Forelimb muscle (tissue), 1 donor: Measurements from ENCODE around the gene DDI2. TPM values are rescaled to one million over a fixed set of nuclear protein-coding genes. Genes with fewer than 3 reads are reported as not detected.
"Not testable (repeated sequence)": the region's sequence is repeated elsewhere in the genome, so short reads cannot be mapped to it uniquely, and the experiment has no call there.

Source experiments
- DNase-seq: peaks from one replicate; pipeline ENCODE4 v3.0.0-alpha.2; 2013; ENCODE audit warnings: low read depth
- polyA plus RNA-seq: library from polyadenylated mRNA; unstranded; fragments of 120-200 nt; gene quantifications from one replicate; pipeline ENCODE4 v1.2.1, GENCODE V29; 2013; ENCODE audit not compliant: insufficient read length

DDI2 gene
- polyA plus RNA-seq, 1 donor = 21.0 TPM

DNA sequence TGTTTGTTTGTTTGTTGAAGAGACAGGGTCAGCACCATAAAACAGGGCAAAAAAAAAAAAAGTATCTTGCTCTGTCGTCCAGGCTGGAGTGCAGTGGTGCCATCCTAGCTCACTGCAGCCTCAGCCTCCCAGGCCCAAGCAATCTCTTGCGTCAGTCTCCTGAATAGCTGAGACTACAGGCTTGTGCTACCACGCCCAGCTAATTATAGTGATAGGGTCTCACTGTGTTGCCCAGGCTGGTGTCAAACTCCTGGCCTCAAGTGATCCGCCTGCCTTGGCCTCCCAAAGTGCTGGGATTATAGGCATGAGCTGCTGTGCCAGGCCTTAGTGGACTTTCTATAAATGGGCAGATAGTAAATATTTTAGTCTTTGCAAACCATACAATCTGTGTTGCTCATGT, 19.2 kb downstream of the DDI2 start:
- no peak for DNase-seq

DNA sequence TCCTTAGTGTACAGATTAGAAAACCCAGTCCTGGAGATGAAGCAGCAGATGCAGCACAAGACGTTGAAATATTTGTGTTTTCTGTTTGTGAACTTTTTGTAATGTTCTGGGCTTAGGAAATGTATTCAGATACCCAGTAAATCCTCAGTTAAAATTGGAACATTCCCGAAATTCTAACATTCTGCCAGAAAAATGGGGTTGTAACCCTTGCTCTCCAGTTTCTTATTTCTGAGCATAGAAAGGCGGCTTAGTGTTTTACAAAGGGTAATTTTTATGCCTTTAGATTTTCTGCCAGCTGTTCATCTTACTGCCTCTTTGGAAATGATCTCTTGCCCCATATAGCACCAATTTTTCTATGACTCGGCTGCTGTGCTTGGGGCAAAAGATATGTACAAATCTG, 20.6 kb downstream of the DDI2 start:
- DNase-seq = no peak

DNA sequence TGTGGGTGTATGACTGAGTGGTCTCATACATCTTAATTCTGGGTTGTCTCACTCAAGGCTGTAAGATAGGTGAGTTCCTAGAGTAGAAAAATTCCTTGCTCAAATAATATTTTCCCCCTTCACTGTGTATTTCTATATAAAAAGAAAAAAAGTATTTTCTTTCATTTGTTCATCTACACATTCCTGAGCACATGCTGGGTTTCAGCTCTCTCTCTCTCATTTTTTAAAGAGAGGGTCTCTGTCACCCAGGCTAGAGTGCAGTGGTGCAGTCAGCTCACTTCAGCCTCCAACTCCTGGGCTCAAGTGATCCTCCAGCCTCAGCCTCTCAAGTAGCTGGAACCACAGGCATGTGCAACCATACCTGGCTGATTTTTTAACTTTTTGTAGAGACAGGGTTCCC, 22.0 kb downstream of the DDI2 start:
- no peak for DNase-seq

DNA sequence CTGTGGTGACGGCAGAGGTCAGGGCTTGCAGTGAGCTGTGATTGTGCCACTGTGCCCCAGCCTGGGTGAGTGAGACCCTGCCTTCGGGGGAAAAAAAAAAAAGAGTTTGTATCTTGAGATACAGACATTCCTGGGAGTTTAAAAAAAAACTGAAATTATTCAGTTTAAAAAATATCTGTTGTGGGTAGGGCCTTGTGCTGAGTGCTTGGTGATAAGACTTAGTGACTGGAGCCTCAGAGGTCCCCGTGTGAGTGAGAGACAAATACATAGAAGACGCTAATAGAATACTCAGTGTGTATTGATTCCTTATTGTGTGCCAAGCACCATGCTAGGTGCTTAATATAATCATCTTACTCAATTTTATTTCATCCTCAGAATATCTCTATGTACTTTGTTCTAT, 22.7 kb downstream of the DDI2 start:
- no peak for DNase-seq

DNA sequence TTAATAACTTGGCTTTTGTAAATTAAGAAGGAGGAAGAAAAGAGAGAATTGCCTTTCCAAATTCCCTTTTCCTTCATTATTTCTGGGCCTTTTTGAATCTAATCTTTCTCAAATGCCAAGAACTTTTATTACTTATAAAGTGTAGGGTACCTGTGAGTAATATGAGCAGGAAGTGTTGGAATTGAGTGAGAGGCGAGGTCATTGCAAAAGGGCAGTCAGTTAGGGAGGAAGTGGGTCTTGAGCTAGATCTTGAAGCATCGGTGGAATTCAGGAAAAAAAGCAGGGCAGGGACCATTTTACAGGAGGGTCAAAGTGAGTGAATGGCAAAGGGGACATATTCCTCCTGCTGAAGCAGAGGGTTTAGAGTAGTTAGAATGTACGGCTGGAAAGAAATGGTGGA, 23.4 kb downstream of the DDI2 start:
- no peak for DNase-seq

DNA sequence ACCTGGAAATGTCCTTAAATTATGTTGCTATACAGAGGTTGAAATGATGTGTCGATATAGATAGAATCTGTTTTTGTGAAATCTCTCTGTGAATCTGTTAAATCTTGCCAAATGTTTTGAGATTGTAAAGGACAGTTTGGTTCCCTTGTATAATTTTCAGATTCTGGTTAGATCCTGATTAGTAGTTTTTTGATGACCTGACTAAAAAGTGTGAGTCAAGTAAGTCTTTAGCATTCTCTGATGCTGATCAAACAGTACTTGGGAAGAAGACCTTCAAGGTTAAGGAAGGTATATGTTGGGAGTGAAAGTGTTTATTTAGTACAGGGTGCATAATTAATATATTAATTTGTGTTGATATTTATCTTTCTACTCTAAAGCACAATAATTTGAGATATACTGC, 32.7 kb downstream of the DDI2 start:
- no peak for DNase-seq

DNA sequence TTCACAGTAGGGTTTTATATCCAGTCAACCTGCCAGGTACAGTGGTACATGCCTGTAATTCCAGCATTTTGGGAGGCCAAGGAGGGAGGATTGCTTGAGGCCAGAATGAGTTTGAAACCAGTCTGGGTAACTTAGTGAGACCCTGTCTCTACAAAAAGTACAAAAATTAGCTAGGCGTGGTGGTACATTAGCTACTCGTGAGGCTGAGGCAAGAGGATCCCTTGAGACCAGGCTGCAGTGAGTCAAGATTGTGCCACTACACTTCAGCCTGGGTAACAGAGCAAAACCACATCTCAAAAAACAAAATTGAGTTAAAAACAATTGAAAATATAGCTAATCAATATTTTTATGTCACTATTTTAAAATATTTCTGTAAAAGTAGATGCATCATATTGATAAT, 33.2 kb downstream of the DDI2 start:
- no peak for DNase-seq

DNA sequence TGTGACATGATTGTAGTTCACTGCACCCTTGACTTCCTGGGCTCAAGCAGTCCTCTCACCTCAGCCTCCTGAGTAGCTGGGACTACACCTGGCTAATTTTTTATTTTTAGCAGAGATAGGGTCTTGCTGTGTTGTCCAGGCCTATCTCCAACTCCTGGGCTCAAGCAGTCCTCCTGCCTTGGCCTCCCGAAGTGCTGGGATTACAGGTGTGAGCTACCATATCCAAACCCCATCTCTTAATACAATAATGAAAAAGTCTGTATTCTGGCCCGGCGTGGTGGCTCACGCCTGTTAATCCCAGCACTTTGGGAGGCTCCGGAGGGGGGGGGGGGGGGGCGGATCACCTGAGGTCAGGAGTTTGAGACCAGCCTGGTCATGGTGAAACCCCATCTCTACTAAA, 34.9 kb downstream of the DDI2 start:
- DNase-seq = not testable (repeated sequence)

DNA sequence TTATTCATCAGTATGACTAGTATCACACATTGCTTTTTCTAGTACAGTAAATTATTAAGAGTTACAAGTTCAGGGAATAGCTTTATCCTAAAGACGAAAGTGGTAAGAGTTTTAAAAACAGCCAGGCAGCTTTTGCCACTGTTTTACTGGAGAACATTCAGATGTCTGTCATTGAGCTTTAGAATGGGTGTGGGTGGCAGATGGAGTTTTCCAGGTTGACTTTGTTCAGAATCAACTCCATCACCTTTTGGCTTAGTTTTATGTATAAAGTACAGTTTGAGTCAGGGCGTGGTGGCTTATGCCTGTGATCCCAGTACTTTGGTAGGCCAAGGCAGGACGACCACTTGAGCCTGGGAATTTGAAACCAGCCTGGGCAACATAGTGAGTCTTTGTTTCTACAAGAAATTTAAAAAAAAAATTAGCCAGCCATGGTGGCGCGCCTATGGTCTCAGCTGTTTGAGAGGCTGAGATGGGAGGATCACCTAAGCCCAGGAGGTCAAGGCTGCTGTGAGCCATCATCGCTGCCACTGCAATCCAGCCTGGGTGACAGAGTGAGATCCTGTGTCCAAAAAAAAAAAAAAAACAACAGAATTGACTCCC, 36.9 kb downstream of the DDI2 start:
- no peak for DNase-seq

DNA sequence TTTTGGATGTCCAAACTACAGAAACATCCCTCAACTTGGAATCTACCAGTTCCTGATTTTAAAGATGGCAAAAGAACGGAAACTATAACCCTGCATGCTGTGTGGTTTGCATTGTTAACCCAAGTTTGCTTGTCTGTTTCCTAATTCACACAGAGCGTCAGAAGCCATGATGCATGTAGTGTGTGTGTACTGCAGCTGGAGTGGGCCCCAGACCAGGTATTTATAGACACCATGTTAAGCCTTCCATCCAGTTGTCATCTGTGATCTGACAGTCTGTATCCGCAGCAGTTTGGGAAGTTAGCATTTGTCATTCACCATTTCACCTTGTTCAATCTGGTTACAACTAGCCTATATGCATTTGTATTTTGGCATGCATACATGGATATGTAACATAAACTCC, 39.2 kb downstream of the DDI2 start:
- no peak for DNase-seq

DNA sequence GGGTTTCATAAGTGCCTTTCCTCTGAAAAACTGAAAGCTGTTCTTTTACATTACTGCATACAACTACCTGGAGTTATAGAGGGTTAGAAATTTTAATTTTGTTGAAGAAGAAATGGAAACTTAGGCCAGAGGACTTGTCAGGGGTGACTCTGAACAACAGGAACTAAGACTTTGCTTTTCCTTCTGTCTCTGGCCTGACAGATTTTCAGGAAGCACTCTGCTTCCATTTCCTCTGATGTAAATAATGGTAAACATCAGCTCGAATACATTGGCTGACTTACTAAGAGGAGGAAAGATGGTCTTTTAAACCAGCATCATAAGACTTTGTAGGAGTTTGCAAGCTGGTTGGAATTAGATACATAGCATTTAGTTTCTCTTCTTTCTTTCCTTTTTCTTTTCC, 39.8 kb downstream of the DDI2 start:
- peak; percentile 13 for DNase-seq

DNA sequence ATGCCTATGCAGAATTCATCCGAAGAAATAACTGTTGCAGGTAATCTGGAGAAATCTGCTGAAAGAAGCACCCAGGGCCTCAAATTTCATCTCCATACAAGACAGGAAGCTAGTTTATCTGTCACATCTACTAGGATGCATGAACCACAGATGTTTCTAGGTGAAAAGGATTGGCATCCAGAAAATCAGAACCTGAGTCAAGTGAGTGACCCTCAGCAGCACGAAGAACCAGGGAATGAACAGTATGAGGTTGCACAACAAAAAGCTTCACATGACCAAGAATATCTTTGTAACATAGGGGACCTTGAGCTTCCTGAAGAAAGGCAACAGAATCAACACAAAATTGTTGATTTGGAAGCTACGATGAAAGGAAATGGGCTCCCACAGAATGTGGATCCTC, 42.9 kb downstream of the DDI2 start:
- no peak for DNase-seq

DNA sequence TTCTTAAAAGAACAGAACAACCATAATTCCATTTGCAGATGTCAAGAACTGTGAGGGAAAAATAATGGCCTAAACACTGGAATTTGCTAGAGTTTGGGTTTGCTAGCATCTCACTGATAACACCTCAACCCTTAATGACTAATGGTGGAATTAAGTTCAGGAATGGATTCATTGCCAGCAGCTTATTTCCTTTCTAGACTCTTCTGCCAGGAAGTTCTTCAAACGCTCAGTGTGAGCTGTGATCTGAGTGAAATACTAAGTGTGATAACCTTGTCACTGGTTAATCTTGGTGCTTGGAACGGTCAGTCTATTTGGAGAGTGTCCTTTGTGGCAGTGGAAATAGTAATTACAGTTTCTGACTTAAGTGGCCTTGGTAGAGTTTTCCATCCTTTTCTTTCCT, 45.2 kb downstream of the DDI2 start:
- no peak for DNase-seq

DNA sequence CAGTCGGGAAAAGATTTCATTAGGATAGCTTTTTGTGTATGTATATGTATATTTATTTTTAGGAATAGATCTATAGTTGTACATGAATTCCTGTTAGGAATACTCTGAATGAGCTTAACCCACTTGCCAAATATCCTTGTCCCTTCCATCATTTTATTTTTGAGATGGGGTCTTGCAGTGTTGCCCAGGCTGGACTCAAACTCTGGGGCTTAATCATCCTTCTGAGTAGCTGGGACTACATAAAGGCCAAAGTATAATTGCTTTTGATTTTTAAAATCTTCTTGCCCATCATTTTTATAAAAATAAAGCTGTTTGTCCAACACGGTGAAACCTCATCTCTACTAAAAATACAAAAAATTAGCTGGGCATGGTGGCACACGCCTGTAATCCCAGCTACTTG, 46.7 kb downstream of the DDI2 start:
- DNase-seq = no peak

DNA sequence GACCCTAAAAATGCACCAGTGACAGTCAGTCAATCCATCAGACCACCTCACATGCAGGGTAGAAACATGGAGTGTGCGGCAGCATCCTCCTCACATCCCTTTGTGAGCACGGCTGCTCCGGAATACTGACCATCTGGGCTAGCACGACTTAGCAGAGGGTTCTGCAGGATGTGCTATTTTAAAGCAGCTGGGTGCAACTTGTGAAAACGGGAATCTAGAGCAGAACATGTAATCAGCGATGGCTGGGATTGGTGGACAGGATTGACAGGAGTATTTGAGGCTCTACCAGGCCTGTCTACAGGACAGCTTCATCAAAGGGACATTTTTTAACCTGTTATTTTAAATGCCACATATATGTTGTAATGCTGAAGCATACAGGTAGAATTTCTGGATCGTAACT, 50.1 kb downstream of the DDI2 start:
- no peak for DNase-seq

DNA sequence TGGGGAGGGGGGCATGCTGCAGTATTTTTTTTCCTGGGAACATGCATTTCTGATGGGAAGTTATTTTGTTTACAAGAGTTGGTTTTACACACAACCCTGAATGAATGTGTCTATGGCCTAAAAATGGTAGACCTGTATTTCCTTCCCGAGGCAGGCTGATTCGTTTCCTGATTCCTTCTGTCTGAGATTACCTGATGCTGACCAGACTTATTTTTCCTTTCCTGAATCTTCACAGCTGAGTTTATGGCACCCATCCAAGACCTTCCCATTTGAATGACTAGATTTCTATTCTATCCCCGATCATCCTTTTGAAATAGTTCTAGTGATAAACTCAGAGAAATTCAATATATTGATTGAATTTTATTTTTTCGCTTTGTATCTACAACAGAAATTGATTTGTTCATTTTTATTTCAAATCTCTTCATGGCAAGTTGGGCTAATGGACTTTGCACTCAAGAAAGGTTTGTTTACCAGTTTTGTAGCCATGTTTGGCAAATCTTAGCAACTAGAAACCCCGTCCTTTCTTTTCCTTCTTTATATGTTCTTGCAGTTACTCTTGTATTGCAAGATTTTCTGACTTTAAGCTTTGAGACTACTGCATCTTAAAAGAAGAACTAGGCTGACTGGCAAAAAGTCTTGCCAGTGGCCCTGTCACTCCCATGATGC, 51.0 kb downstream of the DDI2 start:
- DNase-seq = no peak

DNA sequence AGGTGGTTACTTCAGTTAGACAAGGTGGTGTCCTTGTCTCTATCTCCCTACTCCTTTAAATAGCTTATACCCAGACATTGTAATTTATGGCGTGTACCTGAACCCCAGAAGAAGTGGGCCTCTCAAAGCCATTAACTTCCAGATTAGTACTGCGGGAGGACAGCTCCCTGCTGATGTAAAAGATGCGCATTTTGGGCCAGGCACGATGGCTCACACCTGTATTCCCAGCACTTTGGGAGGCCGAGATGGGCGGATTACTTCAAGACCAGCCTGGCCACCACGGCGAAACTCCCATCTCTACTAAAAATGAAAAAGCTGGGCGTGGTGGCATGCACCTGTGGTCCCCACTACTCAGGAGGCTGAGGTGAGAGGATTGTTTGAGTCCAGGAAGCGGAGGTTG, 51.8 kb downstream of the DDI2 start:
- DNase-seq = no peak

DNA sequence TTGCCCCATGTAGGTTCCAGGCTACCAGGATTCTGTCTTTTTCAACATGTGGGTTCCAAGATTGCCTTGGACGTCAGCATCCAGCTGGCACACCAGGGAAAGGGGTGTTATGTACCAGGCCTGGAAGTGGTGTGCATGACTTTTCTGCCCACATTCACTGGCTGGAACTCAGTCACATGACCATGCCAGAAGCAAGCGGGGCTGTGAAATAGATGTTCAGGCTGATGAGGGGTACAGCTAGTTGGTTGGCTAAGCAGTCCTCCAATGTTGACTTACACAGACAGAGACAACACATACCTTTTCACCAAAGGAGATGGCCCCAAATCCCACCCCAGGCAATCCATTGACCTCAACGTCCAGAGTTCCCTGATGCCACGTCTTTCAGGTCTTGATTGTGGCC, 52.6 kb downstream of the DDI2 start:
- no peak for DNase-seq

DNA sequence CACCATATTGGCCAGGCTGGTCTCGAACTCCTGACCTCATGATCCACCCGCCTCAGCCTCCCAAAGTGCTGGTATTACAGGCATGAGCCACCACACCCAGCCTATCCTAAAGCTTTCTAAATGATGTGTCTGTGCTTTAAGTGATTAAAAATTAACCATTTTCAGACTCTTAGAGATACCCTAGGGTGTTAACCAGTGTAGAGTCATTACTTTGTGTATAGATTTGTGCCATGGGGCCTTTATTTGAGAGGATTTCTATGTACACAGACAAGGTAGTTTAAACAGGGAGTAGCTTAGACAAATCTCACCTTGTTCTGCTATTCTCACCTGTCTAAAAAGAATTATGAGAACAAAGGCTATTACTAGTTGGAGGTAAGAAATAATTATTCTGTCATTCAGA, 54.2 kb downstream of the DDI2 start:
- DNase-seq = no peak

DNA sequence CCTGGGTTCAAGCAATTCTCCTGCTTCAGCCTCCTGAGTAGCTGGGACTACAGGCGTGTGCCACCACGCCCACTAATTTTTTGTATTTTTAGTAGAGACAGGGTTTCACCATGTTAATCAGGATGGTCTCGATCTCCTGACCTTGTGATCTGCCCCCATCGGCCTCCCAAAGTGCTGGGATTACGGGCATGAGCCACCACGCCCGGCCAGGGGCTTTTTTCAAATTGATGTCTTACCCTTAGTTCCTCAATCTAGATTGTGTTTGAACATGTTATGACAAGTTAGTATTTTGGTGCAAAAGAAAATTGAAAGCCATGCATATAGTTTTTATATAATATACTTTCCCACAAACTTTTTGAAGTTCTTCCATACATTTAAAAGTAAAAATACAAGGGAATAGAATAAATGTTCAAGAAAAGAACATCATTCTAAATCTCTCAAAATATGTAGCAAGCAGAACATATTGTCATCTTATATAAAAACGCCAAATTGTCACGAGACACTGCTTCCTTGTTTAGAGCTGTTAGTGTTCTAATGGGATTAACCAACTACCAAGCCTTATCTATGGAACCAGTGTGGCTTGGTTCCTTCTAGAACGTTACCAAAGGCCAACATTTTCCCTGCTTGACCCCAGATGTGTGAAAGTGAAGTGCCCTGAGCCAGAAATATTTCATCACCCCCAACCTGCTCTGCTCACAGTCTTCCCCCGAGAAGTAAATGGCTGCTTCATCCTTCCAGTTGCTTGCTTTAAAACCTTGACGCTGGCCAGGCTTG, 57.3 kb downstream of the DDI2 start:
- no peak for DNase-seq

DNA sequence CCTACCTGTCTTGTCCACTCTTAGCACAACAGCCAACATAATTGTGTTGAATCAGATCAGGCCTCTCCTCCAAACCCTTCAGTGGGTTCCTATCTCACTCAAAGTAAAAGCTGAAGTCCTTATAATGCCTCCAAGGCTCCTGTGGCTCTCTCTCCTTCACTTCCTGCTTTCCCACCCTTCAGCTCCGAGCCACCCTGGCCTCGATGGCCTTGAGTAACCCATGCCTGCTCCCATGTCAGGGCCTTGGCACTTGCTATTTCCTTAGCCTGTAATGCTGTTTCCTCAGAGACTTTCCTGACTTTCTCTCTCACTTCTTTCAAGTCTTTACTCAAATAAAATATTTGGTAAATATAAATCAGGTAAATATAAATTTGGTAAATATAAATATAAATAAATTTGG, 58.8 kb downstream of the DDI2 start:
- no peak for DNase-seq

DNA sequence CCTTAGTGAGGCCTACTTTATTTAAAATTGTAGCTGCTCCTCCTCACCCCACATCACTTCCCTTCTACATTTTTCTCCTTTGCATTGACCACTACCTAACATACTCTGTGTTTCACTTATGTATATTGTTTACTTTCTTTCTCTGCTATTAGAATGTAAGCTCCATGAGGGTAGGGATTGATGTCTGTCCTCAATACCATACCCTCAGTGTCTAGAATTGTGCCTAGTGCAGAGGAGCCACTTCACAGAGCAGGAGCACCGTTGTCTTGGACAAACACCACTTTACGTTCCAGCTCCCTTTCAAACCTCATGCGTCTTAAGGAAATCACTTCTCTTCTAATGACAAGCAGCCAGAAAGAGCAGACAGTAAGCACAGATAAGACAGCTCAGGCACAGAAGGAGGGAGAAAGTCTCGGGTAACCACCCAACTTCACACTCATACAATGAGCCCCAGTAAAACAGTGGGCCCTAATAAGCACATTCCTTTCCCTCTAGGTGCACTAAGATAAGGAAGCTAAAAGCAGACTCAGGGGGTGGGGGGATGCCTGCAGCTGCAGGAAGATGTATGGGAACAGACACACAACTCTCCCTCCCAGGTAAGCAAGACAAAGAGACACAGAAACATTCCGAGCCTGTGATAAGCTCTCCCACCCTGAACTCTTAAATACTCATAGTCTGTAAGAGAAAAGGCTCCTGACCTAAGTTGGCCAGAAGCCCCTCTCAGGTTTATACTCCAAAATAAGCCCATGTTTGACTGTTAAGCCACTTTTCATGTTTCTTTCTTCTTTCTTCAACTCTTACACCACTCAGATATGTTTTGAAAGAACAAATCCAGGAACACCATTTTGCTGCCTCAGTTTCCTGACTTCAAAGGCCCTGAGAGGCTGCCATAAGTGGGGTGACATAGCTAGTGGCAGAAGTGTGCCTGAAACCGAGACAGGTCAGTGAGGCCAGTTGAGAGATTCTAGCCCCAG, 59.7 kb downstream of the DDI2 start:
- no peak for DNase-seq
